Right cardiac atrium (tissue), 5 donors: ENCODE data around the gene NLRC3. TPM values are rescaled to one million over a fixed set of nuclear protein-coding genes. Genes with fewer than 3 reads are reported as not detected.
"Not testable (repeated sequence)": the region's sequence is repeated elsewhere in the genome, so short reads cannot be mapped to it uniquely, and the experiment has no call there.

ENCODE experiments used
- ATAC-seq, 2 donors: fragments of 200-7000 bp; cut with Tn5 transposase; one replicate each; pipeline versions ENCODE4 v1.8.0 to v1.9.1; 2020; ENCODE audit warnings: moderate library complexity in 2 of 2, mild to moderate bottlenecking in 1 of 2
- DNase-seq, 3 donors: peaks; one replicate each; pipeline ENCODE4 v3.0.0-alpha.2; 2020
- H3K27ac ChIP-seq: one replicate; pipeline ENCODE4 v1.5.1; 2013; ENCODE audit warnings: mild to moderate bottlenecking, low read length, control low read depth, moderate library complexity
- H3K27me3 ChIP-seq: one replicate; pipeline ENCODE4 v1.6.1; 2013; ENCODE audit not compliant: control insufficient read depth, insufficient read depth
- H3K4me1 ChIP-seq: one replicate; pipeline ENCODE4 v1.6.1; 2013; ENCODE audit warnings: low read length; ENCODE audit not compliant: control insufficient read depth, insufficient read depth
- H3K4me3 ChIP-seq: one replicate; pipeline ENCODE4 v1.5.1; 2013; ENCODE audit warnings: low read length, control low read depth
- H3K9me3 ChIP-seq: one replicate; pipeline ENCODE4 v1.6.1; 2013; ENCODE audit warnings: low read length; ENCODE audit not compliant: control insufficient read depth
- WGBS: extraction: QIAGEN DNeasy Blood & Tissue Kit; methylation state at CpG from one replicate; pipeline ENCODE4 v1.1.7; 2013; 5-methylcytosine and 5-hydroxymethylcytosine counted together
- intact Hi-C, 4 donors: fragments of 100-400 bp; cut with DNase I; formaldehyde crosslinking; loops; one replicate each; pipeline versions ENCODE4 v1.11.0 to v1.14.0; 2022 to 2023
- polyA plus RNA-seq: library from polyadenylated mRNA; stranded (reverse); fragments of 200-250 nt; gene quantifications from one replicate; pipeline ENCODE4 v1.2.3, GENCODE V29; 2013
- total RNA-seq, 4 donors: library from RNA; stranded (reverse); fragmentation: NEBNext Ultra II Directional; extraction: Animal tissue kit (Norgen Biotek cat#: 25700); gene quantifications; one replicate each; pipeline ENCODE4 v1.2.1, GENCODE V29; 2021
- donor health status: healthy with polysubstance abuse.
- donor health status: DM: no; HTN: yes; CAD: no.
- donor health status: DM: no; HTN: no; CAD: no.
- donor health status: DM: no; HTN: yes; CAD: no; lungs with severe emphysema.
- donor health status: DM: yes; HTN: yes; CAD: no.

The NLRC3 gene
- total and polyA plus RNA-seq, 5 donors: 0.68 to 1.3 (median 0.95) TPM

GRCh38 chr16:3608976-3609375 lies 31.8 kb upstream of the NLRC3 start:
- DNase-seq, H3K4me1 ChIP-seq, H3K27ac ChIP-seq, H3K9me3 ChIP-seq, ATAC-seq, H3K4me3 ChIP-seq, H3K27me3 ChIP-seq, intact Hi-C loops: not testable (repeated sequence)
- WGBS: 94% methylated on average over 13 of the region's 13 CpGs

- intact Hi-C loops: no loop called here
- WGBS: 88% methylated on average over 5 of the region's 5 CpGs
- DNase-seq: no peak
- no peak for ATAC-seq
- Histone ChIP-seq H3K27me3 (no peaks in the 10 kb centered on the region), H3K9me3 (no peaks in the 10 kb centered on the region), H3K4me1 (no peaks in the 10 kb centered on the region), H3K27ac (no peak overlapping the region), H3K4me3 (no peak overlapping the region)
Observed at GRCh38 chr16:3608069-3608468, 30.9 kb upstream of the NLRC3 start.

GRCh38 chr16:3607634-3608033 lies 30.4 kb upstream of the NLRC3 start:
- ATAC-seq (no peak), DNase-seq (no peak)
- no peaks in the 10 kb centered on the region for H3K4me1 ChIP-seq
- H3K4me3 ChIP-seq: no peak overlapping the region
- H3K27me3 ChIP-seq: no peaks in the 10 kb centered on the region
- no peaks in the 10 kb centered on the region for H3K9me3 ChIP-seq
- intact Hi-C loops: no loop called here
- WGBS: 88% methylated on average over 2 of the region's 2 CpGs
- H3K27ac ChIP-seq: no peak overlapping the region

GRCh38 chr16:3607161-3607560 lies 30.0 kb upstream of the NLRC3 start:
- intact Hi-C loops: no loop called here
- Histone ChIP-seq H3K27ac (no peak overlapping the region), H3K9me3 (no peaks in the 10 kb centered on the region), H3K27me3 (no peaks in the 10 kb centered on the region), H3K4me1 (no peaks in the 10 kb centered on the region), H3K4me3 (no peak overlapping the region)
- ATAC-seq: no peak
- no peak for DNase-seq
- WGBS: 92% methylated on average over 7 of the region's 7 CpGs

- no peak for ATAC-seq
- Histone ChIP-seq H3K4me3 (no peak overlapping the region), H3K4me1 (no peaks in the 10 kb centered on the region), H3K27me3 (no peaks in the 10 kb centered on the region), H3K9me3 (no peaks in the 10 kb centered on the region), H3K27ac (no peak overlapping the region)
- WGBS: 80% methylated on average over 11 of the region's 11 CpGs
- no peak for DNase-seq
- intact Hi-C loops: no loop called here
Observed at GRCh38 chr16:3606441-3606840, 29.2 kb upstream of the NLRC3 start.

- Histone ChIP-seq H3K27ac (no peak overlapping the region), H3K9me3 (no peaks in the 10 kb centered on the region), H3K4me1 (no peaks in the 10 kb centered on the region), H3K27me3 (no peaks in the 10 kb centered on the region), H3K4me3 (no peak overlapping the region)
- intact Hi-C loops: no loop called here
- 92% methylated on average over 7 of the region's 7 CpGs for WGBS
- no peak for ATAC-seq
- no peak for DNase-seq
Observed at GRCh38 chr16:3602320-3602653, 25.1 kb upstream of the NLRC3 start.

GRCh38 chr16:3601614-3602319 lies 24.6 kb upstream of the NLRC3 start:
- H3K4me1 ChIP-seq: no peaks in the 10 kb centered on the region

GRCh38 chr16:3599922-3600321 lies 22.7 kb upstream of the NLRC3 start:
- intact Hi-C loops: no loop called here
- Histone ChIP-seq H3K27ac (no peak overlapping the region), H3K4me1 (no peaks in the 10 kb centered on the region), H3K9me3 (no peaks in the 10 kb centered on the region), H3K27me3 (no peaks in the 10 kb centered on the region), H3K4me3 (no peak overlapping the region)
- ATAC-seq (no peak), DNase-seq (no peak)
- WGBS: 98% methylated on average over 4 of the region's 4 CpGs

More at GRCh38 chr16:3601614-3602319, 24.6 kb upstream of the NLRC3 start:
- H3K27ac ChIP-seq: no peak overlapping the region
- no peak overlapping the region for H3K4me3 ChIP-seq
- no peaks in the 10 kb centered on the region for H3K27me3 ChIP-seq
- H3K9me3 ChIP-seq: no peaks in the 10 kb centered on the region
- no peak for ATAC-seq
- intact Hi-C loops: no loop called here
- DNase-seq: no peak
- WGBS: 93% methylated on average over 13 of the region's 13 CpGs

- Histone ChIP-seq H3K4me1 (no peaks in the 10 kb centered on the region), H3K9me3 (no peaks in the 10 kb centered on the region), H3K27me3 (no peaks in the 10 kb centered on the region), H3K4me3 (no peak overlapping the region), H3K27ac (no peak overlapping the region)
- ATAC-seq (no peak), DNase-seq (no peak)
- intact Hi-C loops: no loop called here
- WGBS: 92% methylated on average over 8 of the region's 8 CpGs
Observed at GRCh38 chr16:3599121-3599520, 21.9 kb upstream of the NLRC3 start.

GRCh38 chr16:3598236-3598635 lies 21.0 kb upstream of the NLRC3 start:
- no peak for DNase-seq
- Histone ChIP-seq H3K27ac (no peak overlapping the region), H3K27me3 (no peaks in the 10 kb centered on the region), H3K9me3 (no peaks in the 10 kb centered on the region), H3K4me3 (no peak overlapping the region), H3K4me1 (no peaks in the 10 kb centered on the region)
- intact Hi-C loops: no loop called here
- 95% methylated on average over 12 of the region's 12 CpGs for WGBS
- no peak for ATAC-seq

- no peak for ATAC-seq
Observed at GRCh38 chr16:3597676-3598075, 20.5 kb upstream of the NLRC3 start.

GRCh38 chr16:3597226-3597625 lies 20.0 kb upstream of the NLRC3 start:
- Histone ChIP-seq H3K4me3 (no peak overlapping the region), H3K9me3 (no peaks in the 10 kb centered on the region), H3K4me1 (no peaks in the 10 kb centered on the region), H3K27ac (no peak overlapping the region), H3K27me3 (no peaks in the 10 kb centered on the region)
- DNase-seq (no peak), ATAC-seq (no peak)
- intact Hi-C loops: no loop called here
- 82% methylated on average over 10 of the region's 10 CpGs for WGBS

More at GRCh38 chr16:3597676-3598075, 20.5 kb upstream of the NLRC3 start:
- H3K4me3 ChIP-seq: no peak overlapping the region
- no peaks in the 10 kb centered on the region for H3K9me3 ChIP-seq
- no peaks in the 10 kb centered on the region for H3K27me3 ChIP-seq
- H3K27ac ChIP-seq: no peak overlapping the region
- WGBS: 95% methylated on average over 17 of the region's 17 CpGs
- H3K4me1 ChIP-seq: no peaks in the 10 kb centered on the region
- intact Hi-C loops: no loop called here
- DNase-seq: no peak
